ENCODE data around the gene LOXL3.
"Not testable (repeated sequence)": the region's sequence is repeated elsewhere in the genome, so short reads cannot be mapped to it uniquely, and the experiment has no call there.

LOXL3 gene

DNA sequence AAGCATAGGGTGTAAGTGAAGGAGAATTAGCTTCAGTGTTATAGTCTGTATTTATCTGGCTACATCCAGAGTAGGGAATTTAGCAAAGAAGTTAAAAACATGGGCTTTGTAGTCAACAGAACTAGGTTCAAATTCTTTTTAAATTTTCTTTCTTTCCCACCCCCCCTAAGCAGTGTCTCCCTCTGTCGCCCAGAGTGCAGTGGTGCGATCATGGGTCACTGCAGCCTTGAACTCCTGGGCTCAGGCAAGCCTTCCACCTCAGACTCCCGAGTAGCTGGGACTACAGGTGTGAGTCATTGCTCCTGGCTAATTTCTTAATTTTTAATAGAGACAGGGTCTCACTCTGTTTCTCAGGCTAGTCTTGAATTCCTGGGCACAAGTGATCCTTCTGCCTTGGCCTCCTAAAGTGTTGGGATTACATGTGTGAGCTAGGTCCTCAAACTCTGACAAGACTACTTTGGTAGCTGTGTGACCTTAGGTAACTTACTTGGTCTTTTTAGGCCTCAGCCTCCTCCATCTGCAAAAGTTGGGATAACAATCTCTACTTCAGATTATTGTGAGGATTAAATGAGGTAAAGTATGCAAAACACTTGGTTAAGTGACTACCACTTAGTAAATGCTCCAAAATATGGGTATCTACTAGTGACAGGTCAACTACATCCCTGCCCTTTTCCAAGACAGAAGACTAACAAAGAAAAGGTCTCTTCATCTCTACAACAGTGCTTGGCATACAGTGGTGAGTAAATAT, 18.6 kb upstream of the LOXL3 start:
- no peak for DNase-seq

DNA sequence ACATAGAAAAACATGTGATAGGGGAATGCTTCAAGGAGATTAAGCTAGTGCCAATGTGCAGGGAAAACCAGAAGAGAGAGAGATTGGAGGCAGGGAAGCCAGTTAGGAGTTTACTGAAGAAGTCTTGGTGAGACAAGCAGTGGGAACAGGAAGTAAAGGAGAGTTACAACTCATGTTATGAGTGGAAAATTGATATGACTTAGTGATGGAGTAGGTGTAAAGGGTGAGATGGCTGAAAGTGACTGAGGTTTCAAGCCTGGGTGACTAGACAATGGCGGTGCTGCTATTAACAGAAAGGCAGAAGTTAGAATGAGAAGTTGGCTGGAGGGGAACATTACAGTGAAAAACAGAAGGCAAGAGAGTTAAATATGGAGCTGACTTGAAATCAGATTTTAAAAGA, 17.3 kb upstream of the LOXL3 start:
- no peak for DNase-seq

GRCh38 chr2:74569686-74570085, 15.9 kb upstream of the LOXL3 start:
- no peak for DNase-seq

- DNase-seq, result no peak
Observed at GRCh38 chr2:74567881-74568280, 14.1 kb upstream of the LOXL3 start.

GRCh38 chr2:74566754-74567085, 13.0 kb upstream of the LOXL3 start:
- DNase-seq, result no peak

DNA sequence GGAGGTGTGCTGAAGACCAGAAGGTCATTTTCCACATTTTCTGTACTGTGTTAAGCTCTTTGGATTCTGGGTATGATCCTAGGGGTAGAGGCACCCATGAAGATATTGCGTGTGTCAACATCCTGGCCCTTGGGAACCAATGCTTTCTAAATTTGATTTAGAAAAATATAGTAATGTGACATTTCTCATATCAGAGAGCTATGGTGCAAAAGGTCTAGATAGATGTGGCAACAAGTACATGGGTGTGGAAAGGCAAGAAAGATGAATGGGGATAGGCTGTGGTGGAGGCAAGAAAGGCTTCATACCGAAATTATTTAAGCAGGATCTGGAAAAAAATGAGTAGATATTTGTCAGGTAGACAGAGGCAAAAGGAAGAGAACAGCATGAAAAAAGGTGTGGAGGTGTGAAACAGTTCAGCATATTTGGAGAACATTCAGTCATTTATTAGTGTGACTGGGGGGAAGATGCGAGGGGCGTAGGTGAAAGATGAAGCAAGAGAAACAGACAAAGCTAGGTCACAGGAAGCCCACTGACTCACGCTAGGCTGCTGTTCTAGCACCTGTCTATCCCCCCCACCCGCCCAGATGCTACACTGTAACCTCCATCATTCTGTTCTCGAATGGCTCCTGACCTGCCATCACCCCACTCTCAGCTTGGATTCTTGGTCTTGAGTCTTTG, 12.5 kb upstream of the LOXL3 start:
- no peak for DNase-seq

DNA sequence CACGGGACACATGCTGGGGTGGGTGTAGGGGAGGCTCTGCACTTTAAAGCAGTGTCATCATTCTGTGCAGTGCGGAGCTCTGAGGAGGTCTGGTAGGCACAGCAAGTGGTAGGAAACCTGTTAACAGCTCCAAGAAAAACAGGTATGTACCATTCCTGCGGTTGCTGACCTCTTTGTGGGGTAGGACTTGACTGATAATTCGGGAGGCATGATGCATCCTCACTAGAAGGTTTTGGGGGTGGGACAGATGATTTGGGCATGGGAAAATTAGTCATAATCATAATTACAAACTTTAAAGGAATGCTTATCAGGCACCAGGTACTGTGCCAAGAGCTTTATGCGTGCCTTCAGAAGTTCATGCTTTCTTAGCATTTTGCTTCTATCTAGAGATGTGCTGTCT, 10.5 kb upstream of the LOXL3 start:
- DNase-seq, result no peak

GRCh38 chr2:74562126-74562775, 8.5 kb upstream of the LOXL3 start:
- no peak for DNase-seq

- DNase-seq, result not testable (repeated sequence)
Observed at GRCh38 chr2:74561022-74561421, 7.3 kb upstream of the LOXL3 start.

DNA sequence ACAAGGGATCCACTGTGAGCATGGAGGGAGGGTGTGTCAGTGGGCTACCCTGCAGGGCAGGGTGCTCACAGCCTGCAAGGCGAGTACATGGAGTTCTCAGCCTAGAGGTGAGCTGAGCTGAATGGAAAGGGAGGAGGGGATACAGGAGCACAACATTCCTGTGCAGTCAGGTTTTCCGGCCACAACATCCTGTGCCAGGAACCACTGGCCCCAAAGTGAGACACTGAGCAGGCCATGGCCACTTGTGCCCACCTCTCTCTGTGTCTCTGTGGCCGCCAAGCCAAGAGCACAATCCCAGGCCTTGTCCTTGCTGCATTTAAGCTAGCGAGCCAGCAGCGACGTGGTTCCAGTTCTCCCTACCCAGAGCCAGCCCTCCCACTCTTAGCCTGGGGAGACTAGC, 6.8 kb upstream of the LOXL3 start:
- no peak for DNase-seq

DNA sequence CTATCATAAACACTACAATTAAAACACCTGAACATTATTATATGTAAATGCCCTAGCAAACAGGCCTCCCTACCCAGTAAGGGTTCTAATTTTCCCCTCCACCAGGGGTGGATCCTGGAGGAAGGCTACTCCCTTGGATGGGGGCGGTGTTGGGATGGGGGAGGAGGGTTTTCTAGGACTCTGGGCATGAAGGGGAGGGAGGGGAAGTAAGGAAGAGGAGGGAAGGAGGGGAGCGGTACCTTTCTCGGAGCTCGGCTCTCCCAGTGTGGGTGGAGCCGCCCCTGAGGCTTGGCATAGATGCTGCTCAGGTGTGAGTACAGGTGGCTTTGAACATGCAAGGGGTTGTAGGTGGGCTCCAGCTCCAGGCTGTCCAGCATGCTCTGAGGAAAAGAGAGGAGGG, 6.2 kb upstream of the LOXL3 start:
- DNase-seq, result no peak

DNA sequence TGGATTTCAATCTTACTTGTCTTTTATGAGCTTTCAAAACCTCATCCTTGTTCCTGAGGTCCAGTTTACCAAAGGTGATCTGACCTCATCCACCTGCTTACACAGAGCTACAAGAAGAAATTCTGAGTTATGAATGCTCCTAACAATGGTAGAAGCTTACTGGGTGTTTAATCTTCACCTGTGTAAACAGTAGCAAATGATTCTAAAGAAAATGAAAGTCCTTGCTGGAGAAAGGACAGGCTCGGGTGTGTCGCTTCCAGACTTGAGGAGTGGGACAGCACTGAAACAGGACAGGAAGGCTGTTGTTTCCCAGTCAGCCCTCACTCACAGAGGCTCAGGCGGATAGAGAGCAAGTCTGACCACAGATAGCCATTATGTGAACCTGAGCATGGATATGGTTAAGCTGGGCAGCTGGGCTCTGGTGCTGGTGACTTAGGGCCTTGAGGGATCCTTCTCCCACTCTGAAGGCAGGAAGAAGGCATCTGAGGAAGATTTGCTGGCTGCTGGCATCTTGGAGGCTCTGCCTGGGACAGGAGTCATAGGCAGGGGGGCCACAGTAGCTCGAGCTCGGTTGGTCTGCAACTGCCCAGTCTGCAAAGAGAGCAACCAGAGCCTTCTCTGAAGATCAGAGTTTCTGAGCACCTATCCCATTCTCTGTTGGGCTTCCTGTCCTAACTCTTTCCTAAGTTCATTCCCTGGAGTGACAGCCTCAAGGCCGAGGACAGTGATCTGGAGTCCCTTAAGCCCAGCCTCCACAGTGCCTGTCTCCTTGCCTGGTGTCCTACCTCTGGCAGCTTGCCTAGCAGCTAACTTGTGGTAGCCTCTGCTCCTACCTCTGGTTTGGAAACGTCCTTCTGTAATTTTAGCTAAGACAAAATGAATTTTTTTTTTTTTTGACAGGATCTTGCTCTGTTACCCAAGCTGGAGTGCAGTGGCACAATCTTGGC, 4.8 kb upstream of the LOXL3 start:
- no peak for DNase-seq

- no peak for DNase-seq
Observed at GRCh38 chr2:74556831-74557370, 3.2 kb upstream of the LOXL3 start.

GRCh38 chr2:74556159-74556558, 2.4 kb upstream of the LOXL3 start:
- DNase-seq, result no peak

- DNase-seq, result no peak
Observed at GRCh38 chr2:74555610-74556103, 1.9 kb upstream of the LOXL3 start.

DNA sequence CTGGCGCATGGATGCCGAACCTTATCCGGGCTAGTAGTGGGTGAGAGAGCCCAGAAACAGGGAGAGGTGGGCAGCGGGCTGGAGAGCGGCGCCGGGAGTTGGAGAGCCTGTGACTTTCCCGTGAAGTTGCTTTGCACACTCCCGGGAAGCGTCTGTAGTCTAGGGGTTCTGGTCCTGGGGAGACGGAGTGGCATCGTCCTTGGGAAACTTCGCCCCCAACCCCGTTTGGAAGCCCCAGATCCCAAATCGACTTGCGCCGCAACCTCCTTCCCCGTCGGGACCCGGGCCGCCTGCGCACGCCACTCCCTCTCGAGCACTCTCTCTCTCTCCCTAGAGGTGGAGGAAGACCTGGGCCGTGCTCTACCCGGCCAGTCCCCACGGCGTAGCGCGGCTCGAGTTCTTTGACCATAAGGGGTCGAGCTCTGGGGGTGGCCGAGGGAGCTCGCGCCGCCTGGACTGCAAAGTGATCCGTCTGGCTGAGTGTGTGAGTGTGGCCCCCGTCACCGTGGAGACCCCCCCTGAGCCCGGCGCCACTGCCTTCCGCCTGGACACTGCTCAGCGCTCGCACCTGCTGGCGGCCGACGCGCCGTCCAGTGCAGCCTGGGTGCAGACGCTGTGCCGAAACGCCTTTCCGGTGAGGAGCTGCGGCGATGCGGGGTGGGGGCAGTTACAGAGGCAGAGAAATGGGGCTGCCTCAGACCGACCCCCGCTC, 1.2 kb upstream of the LOXL3 start:
- DNase-seq, result no peak

DNA sequence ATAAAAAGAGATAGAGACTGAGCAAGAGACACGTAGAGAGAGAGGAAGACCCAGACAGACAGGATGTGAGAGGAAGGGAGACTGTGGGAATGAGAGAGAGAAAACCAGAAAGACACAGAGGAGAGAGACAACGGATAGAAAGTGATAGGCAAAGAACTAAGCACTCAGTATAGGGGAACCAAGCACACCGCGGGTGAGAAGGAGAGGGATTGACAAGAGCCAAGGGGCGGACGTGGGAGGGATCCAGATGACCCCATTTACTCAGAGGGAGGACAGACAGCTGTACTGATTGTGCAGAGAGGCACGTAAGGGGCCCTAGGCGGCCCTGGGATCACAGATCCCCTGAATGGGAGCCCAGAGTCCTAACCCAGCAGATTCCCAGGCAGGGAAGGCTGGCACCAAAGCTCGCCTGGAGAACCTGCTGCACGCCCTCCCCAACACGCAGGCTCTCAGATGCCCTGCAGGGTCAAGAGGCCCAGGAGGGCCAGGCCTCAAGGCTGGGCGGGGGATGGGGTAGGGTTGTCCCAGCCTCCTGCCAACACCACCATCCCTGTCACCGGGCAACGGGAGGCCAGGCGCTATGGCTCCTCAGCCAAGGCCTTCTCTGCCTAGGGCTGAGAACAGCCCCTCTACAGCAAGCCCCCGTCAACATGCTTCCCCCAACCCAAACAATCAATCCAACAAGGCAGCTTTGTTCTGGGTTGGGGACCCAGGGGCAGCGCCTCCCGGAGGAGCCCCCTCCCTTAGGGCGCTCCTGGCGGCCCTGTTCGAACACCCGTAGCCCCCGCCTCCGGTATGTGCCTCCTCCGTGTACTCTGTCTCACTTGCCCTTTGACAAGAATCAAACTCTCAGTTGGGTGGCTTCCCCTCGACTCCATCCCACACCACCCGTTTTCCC, 579 bp downstream of the LOXL3 start:
- no peak for DNase-seq

GRCh38 chr2:74551942-74552913, 1.5 kb downstream of the LOXL3 start:
- no peak for DNase-seq

DNA sequence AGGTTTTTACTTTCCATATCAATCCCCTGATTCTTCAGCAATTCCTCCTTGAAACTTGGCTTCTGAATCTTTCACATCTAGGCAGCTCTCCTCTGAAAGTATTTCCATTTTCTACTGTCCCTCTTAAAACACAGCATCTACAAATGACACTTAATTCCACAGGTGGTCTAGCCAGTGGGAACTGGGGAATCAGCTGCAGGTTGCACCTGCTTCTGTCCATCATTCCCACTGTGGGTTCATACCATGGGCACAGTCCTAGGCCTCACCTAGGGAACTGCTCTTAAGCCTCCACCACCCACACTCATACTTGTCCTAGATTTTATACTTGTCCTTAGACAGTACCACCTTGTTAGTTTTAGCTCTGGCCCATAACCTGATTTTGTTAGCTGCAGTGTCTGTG, 2.2 kb downstream of the LOXL3 start:
- no peak for DNase-seq

GRCh38 chr2:74550231-74550630, 3.5 kb downstream of the LOXL3 start:
- DNase-seq, result no peak

Data from NCI-H1105 (cell line).